NCI-H1436 (cell line): ENCODE data around the gene AMN1.
"Not testable (repeated sequence)": the region's sequence is repeated elsewhere in the genome, so short reads cannot be mapped to it uniquely, and the experiment has no call there.

Experiments used
- DNase-seq: peaks from one replicate; lab custom pipeline; 2025; lab: John Stamatoyannopoulos, UW

Gene AMN1

DNA sequence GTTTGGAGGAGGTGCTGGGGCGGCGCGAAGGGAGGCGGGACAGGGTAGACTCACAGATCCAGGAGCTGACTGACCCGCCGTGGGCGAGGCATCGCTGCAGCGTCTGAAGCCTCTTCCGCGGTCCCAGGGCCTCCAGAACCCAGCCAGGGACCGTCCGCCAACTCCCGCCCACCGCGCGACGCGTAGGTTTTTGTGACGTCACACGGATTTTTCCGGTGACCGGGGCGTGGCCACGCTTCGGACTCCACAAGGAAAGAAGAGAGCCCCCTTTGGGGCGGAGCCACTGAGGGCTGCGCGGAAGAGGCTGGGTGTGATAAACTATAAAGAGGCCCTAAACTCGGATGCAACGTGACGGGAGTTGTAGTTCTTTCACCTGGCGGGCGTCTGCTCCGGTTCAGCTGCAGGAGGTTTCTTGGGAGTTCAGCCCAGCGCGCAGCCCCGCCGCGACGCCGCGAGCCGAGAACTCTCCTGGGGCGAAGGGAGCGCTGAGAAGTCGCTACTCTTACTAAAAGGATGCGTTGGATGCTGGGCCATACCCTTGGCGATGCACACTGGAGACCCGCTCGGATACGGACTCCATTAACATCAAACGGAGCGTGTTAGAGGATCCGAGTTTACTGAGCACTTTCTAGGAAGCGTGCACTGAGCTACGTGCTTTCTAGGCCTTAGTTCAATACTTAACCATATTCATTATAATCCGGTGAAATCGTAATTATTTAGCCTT lies at the start of gene AMN1:
Gene AMN1 (minus strand): TSS at position 105 of the 724 bp plus-strand sequence. CDS start 13 bp downstream, at position 92.
- DNase-seq: peak; percentile 99

DNA sequence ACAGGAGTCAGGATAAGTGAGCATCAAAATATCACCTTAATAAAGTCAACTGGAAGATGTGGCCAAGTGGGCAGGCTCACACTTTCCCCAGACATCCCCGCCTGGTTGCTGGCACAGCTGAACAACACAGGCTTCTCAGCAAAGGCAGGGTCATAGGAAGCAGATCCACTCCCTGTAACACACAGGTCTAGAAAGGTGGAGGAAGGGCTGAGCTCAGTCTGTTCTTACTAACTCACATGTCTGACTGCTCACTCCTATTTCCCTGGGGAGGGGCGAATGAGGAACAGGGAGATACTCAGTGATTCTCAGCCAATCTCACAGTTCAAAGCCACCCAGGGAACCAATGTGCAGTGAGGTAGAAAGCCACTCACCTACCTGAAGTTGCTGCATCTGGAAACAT lies 45.0 kb upstream of the AMN1 start:
- no peak for DNase-seq

DNA sequence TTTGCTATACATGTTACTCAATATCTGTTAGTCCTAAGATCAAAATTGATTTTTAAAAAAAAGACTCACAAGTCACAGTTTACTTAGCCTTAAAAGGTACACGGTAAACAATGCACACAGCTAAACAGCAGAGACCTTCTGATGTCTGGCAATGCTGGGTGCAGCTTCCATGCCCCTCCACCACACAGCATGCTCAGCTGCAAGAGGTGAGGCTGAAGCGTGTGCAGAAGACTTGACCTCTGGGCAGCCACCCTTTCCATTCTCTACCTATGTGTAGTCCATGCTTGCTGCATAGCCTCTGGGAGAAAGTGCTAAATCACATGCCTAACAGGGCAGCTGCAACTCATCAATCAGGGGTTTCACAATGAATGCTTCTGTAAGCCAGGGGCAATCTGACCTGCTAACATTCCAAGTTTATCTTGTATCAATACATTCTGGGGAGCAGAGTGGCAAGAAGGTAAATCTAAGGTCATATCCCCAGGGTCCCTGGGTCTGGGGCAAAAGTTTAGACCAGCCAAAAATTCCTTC lies 44.5 kb upstream of the AMN1 start:
- DNase-seq: no peak

DNA sequence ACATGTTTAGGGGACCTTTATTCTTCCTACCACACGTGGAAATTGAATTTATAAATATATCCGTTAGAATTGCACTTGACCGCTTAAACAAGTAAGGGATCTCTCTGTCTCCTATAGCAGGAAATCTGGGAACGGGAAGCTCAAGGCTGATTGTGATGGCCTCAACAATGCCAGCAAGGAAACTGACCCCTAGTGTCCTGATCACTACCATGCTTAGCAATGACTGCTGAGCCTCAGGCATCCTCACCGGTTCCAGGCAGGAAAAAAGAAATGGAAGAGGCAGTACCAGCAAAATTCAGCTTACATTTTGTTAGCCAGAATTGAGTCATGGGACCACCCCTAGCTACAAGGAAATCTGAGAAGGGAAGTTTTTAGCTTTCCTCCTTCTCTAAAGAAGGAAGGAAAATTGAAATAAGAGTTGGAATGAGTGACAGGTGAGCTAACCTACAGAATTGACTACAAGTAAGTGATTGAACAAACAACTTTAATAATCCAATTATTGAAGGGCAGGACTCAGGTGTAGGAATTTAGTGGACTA lies 43.9 kb upstream of the AMN1 start:
- DNase-seq: no peak

DNA sequence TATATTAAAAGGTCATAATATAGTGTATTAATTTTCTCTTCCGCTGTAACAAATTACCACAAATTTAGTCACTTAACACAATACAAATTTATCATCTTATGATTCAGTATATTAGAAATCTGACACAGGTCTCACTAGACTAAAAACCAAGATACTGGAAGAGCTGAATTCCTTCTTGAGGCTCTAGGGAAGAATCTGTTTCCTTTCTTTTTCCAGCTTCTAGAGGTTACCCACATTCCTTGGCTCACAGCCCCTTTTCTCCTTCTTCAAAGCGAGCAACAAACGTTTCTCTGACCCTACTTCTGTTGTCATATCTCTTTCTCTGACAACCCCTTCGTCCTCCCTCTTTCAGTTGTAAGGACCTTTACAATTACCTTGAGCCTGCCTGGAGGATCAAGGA lies 43.4 kb upstream of the AMN1 start:
- no peak for DNase-seq

DNA sequence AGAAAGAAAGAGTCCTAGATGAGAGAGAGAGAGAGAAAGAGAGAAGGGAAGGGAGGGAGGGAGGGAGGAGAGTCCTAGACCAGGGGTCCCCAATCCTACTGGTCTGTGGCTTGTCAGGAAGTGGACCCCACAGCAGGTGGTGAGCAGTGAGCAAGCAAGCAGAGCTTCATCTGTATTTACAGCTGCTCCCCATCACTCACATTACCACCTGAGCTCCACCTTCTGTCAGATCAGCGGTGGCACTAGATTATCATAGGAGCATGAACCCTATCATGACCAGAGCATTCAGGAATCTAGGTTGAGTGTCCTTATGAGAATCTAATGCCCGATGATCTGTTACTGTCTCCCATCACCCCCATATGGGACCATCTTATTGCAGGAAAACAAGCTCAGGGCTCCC lies 39.2 kb upstream of the AMN1 start:
- no peak for DNase-seq

DNA sequence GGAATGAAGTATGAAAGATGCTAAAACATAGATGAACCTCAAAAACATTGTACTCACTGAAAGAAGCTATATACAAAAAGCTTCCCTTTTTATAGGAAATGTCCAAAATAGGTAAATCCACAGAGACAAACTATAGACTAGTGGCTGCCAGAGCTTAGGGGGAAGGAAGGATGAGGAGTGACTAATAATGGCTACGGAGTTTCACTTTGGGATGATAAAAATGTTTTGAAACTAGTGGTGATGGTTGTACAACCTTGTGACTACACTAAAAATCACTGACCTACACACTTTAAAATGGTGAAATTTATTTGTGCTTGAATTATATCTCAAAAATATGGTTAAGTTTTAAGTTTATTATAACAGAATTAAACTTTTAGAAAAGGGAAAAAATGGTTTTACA lies 37.1 kb upstream of the AMN1 start:
- no peak for DNase-seq

DNA sequence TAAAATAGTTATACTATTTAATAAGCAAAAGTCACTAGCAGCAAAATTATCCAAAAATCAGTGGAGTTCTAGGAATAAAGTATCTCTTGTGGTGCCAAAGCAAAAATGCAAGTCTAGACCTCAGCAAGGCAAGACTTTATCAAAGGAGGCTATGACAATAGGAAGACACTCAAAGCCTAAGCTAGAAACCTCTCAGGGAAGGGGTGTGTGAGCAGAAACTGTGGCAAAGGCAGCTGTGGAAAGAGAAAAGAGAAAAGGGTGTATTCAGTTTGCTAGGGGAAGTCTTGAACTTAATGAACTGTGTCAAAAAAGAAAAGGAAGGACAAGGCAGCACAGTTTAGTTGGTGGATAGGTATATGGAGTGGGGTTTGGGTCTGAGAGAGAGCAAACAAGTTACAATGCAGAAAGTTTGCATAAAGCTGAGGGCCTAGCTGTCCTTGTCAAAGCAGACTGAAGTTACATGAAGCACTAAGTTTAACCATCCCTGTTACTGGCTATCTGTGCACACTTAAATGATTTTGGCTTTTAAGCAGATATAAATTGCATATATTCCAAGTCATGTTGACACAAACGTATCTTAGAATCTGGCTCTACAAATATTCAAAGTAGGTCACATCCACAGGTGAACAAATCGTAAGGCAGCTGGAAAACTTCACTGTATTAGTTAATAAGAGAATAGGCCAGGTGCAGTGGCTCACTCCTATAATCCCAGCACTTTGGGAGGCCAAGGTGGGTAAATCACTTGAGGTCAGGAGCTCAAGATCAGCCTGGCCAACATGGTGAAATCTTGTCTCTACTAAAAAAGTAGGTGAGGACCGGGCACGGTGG lies 31.0 kb upstream of the AMN1 start:
- DNase-seq: no peak

DNA sequence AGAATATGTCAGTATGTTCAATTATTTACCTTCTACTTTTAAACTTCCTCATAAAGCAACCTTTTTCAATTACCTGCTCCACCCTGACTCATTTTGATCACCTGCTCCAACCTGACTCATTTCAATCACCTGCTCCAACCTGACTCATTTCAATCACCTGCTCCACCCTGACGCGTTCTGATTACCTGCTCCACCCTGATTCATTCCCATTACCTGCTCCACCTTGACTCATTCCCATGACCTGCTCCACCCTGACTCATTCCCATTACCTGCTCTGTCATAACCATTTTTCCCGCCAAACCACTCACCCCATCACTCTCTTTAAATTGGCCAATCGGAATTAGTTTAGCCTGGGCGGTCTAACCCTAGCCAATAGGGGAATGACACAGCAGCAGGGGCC lies 29.5 kb upstream of the AMN1 start:
- not testable (repeated sequence) for DNase-seq

DNA sequence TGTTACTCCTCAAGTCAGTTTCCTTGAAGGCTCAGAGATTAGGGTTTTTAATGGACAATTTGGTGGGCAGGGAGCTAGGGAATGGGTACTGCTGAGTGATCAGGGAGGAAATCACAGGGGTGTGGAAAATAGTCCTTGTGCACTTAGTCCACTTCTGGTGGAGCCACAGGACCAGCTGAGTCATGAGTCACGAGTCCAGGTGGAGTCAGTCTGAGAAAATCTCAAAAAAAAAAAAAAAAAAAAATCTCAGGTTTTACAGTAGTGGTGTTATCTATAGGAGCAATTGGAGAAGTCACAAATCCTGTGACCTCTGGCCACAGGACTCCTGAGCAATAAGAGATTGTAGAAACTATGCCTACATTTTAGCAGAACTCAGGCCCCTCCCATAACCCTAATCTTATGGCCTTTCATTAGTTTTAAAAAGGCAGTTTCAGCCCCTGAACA lies 28.2 kb upstream of the AMN1 start:
- DNase-seq: no peak

DNA sequence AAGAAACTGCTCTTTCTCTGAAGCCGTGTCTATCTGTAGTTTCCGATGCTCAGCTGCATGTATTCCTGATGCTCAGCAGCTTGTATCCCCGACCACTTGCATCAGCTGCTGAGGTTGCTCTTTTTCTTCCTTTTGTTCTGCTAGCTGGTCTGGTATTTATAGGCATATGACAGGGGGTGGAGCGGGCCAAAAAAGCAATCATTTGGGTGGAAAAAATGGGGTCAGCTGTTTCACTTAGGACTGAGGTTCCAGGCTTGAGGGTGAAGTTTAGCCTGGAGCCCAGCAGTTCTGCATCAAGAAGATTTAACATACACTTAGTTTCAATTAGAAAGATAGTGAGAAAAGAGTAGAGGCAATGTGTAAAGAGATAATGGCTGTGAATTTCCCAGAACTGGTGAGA lies 23.6 kb upstream of the AMN1 start:
- DNase-seq: no peak

DNA sequence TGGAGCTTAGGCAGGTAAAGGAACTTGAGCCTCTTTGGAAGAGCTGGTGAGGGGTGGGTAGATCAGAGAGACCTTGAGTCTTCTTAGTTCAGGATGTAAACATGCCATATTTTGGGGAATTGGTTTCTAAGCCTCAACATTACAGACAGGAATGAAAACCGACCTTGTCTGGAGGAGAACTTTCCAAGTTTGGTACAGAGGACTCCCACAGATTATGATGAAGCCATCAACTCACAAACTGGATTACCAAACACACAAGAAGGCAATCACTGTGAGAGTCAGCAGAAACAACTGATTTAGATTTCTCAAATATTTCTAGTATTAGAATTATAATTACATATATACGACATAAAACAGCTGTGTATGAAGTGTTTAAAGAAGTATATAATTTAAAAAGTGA lies 22.3 kb upstream of the AMN1 start:
- no peak for DNase-seq

DNA sequence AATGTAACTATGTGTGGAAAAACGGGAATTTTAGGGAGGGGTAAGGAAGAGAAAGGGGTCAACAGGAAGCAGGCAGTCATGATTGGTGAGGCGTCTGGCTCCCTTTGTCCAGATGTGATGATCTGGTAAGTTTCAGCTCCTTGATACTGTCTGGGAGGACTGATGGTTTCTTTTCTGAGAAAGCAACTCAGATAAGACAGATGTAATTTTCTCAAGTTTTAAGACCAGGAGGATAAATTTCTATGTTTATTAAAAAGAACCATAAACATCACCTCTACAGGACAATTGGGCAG lies 21.9 kb upstream of the AMN1 start:
- DNase-seq: no peak

DNA sequence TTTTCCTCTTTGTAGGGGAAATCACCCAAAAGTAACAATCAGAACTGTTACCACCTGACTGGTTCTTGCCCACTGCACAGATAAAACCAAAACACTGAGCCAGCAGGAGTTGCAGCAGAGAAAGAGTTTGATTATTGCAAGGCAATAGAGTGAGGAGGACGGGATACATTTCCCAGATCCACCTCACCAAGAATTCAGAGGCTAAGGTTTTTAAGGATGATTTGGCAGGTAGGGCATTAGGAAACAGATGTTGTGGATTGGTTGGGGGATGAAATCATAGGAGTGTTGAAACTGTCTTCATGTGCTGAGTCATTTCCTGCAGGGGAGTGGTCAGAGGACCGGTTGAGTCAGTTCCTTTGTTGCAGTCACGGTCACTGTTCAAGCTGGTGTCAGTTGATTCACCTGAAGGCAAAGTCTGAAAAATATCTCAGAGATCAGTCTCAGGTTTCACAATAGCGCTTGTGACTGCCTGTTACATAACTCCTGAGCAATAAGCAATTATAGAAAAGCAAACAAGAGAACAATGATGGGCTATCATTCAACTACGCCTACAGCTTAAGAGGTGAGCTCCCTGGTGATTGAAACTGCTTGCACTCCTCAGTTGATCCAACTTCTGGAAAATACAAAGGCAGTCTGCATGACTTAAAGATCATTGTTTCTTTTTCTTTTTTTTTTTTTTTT lies 20.3 kb upstream of the AMN1 start:
- peak; percentile 93 for DNase-seq

DNA sequence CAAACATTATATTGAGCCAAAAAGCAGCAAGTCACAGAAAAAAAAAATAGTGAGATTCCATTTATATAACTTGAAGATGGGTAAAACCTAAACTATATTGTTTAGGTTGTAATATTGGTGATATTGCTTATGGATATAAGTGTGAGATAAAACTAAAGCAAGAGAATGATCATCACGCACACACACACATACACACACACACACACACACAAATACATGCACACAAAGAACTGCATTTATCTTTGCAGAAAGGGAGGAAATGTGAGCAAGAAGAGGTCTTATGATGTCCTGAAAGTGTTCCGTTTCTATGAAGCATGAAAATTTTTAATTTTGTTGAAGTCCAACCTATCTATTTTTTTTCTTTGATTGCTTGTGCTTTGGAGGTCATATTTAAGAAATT lies 16.4 kb upstream of the AMN1 start:
- DNase-seq: no peak

DNA sequence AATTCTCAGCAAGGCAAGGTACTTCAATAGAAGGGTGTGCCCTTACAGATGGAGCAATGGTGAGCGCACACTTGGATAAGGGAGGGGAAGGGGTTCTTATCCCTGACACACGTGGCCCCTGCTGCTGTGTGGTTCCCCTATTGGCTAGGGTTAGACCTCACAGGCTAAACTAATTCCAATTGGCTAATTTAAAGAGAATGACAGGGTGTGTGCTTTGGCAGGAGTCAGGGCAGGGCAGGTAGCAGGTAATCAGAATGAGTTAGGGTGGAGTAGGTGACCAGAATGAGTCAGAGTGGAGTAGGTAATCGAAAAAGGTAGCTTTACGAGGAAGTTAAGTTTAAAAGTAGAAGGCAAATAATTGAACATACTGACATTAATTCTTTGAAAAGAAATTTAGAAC lies 15.5 kb upstream of the AMN1 start:
- DNase-seq: not testable (repeated sequence)

DNA sequence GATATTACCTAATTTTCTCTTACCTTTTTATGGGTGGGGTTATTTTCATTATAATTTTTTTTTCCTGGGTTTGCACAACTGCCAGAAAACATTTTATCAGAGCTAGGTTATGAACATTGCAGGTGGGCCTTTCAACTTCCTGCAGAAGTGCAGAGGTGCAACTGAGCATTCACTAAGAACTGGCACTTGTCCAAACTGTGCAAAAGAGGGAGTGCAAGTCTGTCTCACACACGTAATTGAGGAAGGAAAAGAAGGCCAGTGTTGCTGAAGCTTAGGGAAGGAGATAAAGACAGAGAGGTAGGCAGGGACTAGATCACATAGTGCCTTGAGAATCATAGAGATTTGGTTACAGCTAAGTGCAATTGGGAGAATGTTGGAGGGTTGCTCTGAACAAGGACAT lies 14.1 kb upstream of the AMN1 start:
- DNase-seq: no peak

DNA sequence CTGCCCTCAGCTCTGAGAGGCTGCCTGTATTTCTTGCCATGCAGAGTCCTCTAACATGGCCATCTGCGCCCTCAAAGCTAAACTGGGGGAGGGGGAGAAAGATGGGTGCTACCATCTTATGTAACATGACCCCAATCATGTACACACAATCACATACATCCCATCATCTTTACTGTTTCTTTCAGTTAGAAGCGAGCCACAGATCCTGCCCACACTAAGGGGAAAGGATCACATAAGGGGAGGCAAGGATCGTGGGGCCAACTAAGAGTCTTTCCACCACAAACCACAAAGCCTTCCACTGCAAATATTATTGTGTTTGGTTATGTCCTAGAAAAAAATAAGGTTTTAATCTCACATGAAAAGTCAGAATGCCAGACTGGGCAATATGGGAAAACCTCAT lies 11.8 kb upstream of the AMN1 start:
- no peak for DNase-seq

DNA sequence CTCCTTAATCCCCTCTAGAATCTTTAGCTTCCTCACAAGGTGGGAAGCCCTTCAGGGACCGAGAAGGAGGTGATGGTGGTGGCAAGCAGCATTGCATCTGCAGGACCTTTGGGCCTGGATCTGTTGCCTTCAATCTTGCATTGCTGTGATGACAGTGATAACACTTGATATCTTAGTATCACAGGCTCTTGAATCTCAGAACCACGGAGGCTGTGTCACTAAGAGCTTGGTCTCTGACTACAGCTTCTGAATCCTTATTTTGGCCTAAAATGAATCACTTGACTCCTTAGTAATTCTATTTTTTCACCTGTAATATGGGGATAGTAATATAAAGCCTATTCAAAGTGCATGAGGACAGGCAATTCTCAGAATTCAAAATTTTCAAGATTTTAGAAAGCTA lies 8.9 kb upstream of the AMN1 start:
- DNase-seq: no peak

DNA sequence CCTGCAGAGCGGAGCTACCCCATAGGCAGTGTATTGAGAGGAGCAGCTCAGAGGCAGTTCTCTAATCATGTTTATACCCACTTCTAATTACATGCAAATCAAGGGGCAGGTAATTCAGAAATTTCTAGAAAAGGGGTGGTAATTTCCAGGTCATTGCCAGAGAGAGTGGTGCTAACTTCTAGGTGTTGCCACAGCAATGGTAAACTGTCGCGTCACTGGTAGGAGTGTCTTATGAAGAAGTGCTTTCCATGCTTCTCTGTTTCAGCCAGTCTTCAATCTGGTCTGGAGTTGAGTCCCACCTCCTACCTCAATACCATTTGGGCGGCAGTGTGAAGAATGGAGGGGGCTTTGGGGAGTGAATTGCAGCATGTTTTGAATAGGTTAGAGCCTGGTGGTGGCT lies 8.5 kb upstream of the AMN1 start:
- no peak for DNase-seq

DNA sequence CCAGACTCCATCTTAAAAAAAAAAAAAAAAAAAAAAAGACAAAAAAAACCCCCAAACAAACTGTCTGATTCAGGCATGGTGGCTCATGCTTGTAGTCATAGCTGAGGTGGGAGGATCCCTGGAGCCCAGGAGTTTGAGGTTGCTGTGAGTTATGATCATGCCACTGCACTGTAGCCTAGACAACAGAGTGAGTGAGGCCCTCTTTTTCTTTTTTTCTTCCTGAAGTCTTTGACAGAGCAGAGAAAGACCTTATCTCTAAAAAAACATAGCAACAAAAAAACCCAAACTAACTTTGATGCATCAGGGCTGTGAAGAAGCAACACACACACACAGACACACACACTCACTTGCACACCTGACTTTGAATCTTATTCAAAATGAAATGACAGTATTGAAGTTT lies 7.7 kb upstream of the AMN1 start:
- DNase-seq: no peak

DNA sequence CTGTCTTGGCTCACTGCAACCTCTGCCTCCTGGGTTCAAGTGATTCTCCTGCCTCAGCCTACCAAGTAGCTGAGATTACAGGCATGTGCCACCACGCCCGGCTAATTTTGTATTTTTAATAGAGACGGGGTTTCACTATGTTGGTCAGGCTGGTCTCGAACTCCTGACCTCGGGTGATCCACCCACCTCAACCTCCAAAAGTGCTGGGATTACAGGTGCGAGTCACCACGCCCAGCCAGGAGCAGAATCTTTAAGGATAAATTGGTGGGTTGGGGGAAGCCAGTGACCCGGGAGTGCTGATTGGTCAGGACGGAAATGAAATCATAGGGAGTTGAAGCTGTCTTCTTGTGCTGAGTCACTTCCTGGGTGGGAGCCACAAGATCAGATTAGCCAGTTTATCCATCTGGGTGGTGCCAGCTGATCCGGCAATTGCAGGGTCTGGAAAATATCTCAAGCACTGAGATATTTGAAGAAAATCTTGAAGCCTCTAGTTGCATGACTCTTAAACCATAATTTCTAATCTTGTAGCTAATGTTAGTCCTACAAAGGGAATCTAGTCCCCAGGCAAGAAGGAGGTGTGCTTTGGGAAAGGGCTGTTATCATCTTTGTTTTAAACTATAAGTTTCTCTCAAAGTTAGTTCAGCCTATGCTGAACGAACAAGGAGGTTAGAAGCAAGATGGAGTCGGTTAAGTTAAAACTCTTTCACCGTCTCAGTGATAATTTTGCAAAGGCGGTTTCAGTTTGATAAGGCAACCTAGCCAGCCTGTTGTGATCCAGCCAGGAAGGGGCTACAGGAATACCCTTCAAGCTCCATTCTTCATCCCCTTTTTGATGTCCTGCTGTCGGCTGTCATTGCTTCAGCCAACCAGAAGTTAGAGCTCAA lies 5.0 kb upstream of the AMN1 start:
- DNase-seq: not testable (repeated sequence)
